H9 (cell line): ENCODE data around the gene AMER2. TPM values are rescaled to one million over a fixed set of nuclear protein-coding genes. Genes with fewer than 3 reads are reported as not detected.

Experiments used
- DNase-seq: peaks from one replicate; pipeline ENCODE4 v3.0.0-alpha.2; 2017
- H2AFZ ChIP-seq: one replicate; pipeline ENCODE4 v1.6.1; 2013; ENCODE audit warnings: mild to moderate bottlenecking, low read length, control low read depth, moderate library complexity
- H2AK5ac ChIP-seq: 2 replicates; pipeline ENCODE4 v1.6.1; 2013; ENCODE audit warnings: low read length, control low read depth, mixed read lengths; ENCODE audit not compliant: insufficient read length
- H2BK120ac ChIP-seq: one replicate; pipeline ENCODE4 v1.6.1; 2013; ENCODE audit warnings: low read depth, mild to moderate bottlenecking, low read length, control low read depth, inconsistent platforms; ENCODE audit not compliant: poor library complexity, severe bottlenecking
- H2BK12ac ChIP-seq: 2 replicates; pipeline ENCODE4 v1.6.1; 2013; ENCODE audit warnings: low read length, control low read depth, mixed read lengths, low read depth; ENCODE audit not compliant: insufficient read length
- H2BK15ac ChIP-seq: 2 replicates; pipeline ENCODE4 v1.6.1; 2013; ENCODE audit warnings: low read depth, low read length, control low read depth
- H2BK20ac ChIP-seq: one replicate; pipeline ENCODE4 v1.6.1; 2013; ENCODE audit warnings: low read depth, mild to moderate bottlenecking, low read length, control low read depth, inconsistent platforms; ENCODE audit not compliant: poor library complexity, severe bottlenecking
- H2BK5ac ChIP-seq: 2 replicates; pipeline ENCODE4 v1.6.1; 2013; ENCODE audit warnings: low read length, control low read depth, mixed read lengths; ENCODE audit not compliant: insufficient read length
- H3K14ac ChIP-seq: 2 replicates; pipeline ENCODE4 v1.6.1; 2013; ENCODE audit warnings: low read length, control low read depth; ENCODE audit not compliant: insufficient read depth
- H3K18ac ChIP-seq: 2 replicates; pipeline ENCODE4 v1.6.1; 2013; ENCODE audit warnings: low read depth, mild to moderate bottlenecking, mixed read lengths, low read length, control low read depth; ENCODE audit not compliant: insufficient read length
- H3K23ac ChIP-seq: 2 replicates; pipeline ENCODE4 v1.6.1; 2013; ENCODE audit warnings: low read length, control low read depth, mixed read lengths, low read depth; ENCODE audit not compliant: insufficient read length
- H3K23me2 ChIP-seq: 2 replicates; pipeline ENCODE4 v1.6.1; 2013; ENCODE audit warnings: low read depth, mild to moderate bottlenecking, mixed read lengths, low read length, control low read depth; ENCODE audit not compliant: insufficient read length, poor library complexity, severe bottlenecking
- H3K27ac ChIP-seq: 2 replicates; pipeline ENCODE4 v1.5.1; 2013; ENCODE audit warnings: low read length, control low read depth, mixed read lengths, low read depth; ENCODE audit not compliant: insufficient read length
- H3K27me3 ChIP-seq: 2 replicates; pipeline ENCODE4 v1.6.1; 2013; ENCODE audit warnings: low read length, control low read depth, inconsistent platforms; ENCODE audit not compliant: insufficient read depth
- H3K4ac ChIP-seq: 2 replicates; pipeline ENCODE4 v1.6.1; 2013; ENCODE audit warnings: low read depth, mild to moderate bottlenecking, control low read depth, inconsistent platforms, low read length, moderate library complexity
- H3K4me1 ChIP-seq: 2 replicates; pipeline ENCODE4 v1.6.1; 2013; ENCODE audit warnings: low read length, control low read depth, inconsistent platforms; ENCODE audit not compliant: insufficient read depth
- H3K4me2 ChIP-seq: 2 replicates; pipeline ENCODE4 v1.6.1; 2013; ENCODE audit warnings: low read length, control low read depth, mixed read lengths; ENCODE audit not compliant: insufficient read length, insufficient read depth
- H3K56ac ChIP-seq: 2 replicates; pipeline ENCODE4 v1.6.1; 2013; ENCODE audit warnings: low read depth, mild to moderate bottlenecking, mixed read lengths, low read length, control low read depth; ENCODE audit not compliant: insufficient read length
- H3K79me1 ChIP-seq: 2 replicates; pipeline ENCODE4 v1.6.1; 2013; ENCODE audit warnings: low read depth, mild to moderate bottlenecking, moderate library complexity, low read length, control low read depth, inconsistent platforms; ENCODE audit not compliant: insufficient read depth, poor library complexity, severe bottlenecking
- H3K79me2 ChIP-seq: 2 replicates; pipeline ENCODE4 v1.6.1; 2013; ENCODE audit warnings: low read length, control low read depth, inconsistent platforms; ENCODE audit not compliant: insufficient read depth
- H3K9ac ChIP-seq: 2 replicates; pipeline ENCODE4 v1.6.1; 2013; ENCODE audit warnings: low read length, control low read depth, mixed read lengths; ENCODE audit not compliant: insufficient read length; ENCODE audit errors: extremely low read depth
- H3K9me3 ChIP-seq: one replicate; pipeline ENCODE4 v1.6.1; 2013; ENCODE audit warnings: low read depth, low read length, inconsistent platforms; ENCODE audit not compliant: control insufficient read depth
- H3T11ph ChIP-seq: one replicate; pipeline ENCODE4 v1.6.1; 2013; ENCODE audit warnings: mild to moderate bottlenecking, low read length, control low read depth, inconsistent platforms
- H4K20me1 ChIP-seq: one replicate; pipeline ENCODE4 v1.6.1; 2013; ENCODE audit not compliant: control insufficient read depth, insufficient read length, insufficient read depth
- H4K5ac ChIP-seq: 2 replicates; pipeline ENCODE4 v1.6.1; 2013; ENCODE audit warnings: low read depth, mild to moderate bottlenecking, mixed read lengths, low read length, control low read depth; ENCODE audit not compliant: insufficient read length
- H4K8ac ChIP-seq: replicated peaks from 2 replicates; pipeline ENCODE4 v1.6.1; 2013; ENCODE audit warnings: low read length, control low read depth, mixed read lengths, low read depth; ENCODE audit not compliant: insufficient read length
- H4K91ac ChIP-seq: 2 replicates; pipeline ENCODE4 v1.6.1; 2013; ENCODE audit warnings: low read depth, mild to moderate bottlenecking, moderate library complexity, mixed read lengths, low read length, control low read depth; ENCODE audit not compliant: insufficient read length
- H3K27ac Mint-ChIP-seq, 3 experiments: 2 replicates in 2 of 3; 3 replicates in 1 of 3; pipeline ENCODE4 v1.8.0; 2020 to 2021; ENCODE audit warnings: mixed read lengths in 3 of 3, mild to moderate bottlenecking in 1 of 3, moderate library complexity in 1 of 3
- H3K27me3 Mint-ChIP-seq: 2 replicates; pipeline ENCODE4 v1.8.0; 2021; ENCODE audit warnings: low read depth, mild to moderate bottlenecking, moderate library complexity, mixed read lengths
- H3K36me3 Mint-ChIP-seq, 3 experiments: 2 replicates in 2 of 3; 3 replicates in 1 of 3; pipeline ENCODE4 v1.8.0; 2020 to 2021; ENCODE audit warnings: low read depth in 3 of 3, mixed read lengths in 3 of 3; ENCODE audit not compliant: insufficient read depth in 1 of 3
- H3K4me1 Mint-ChIP-seq, 2 experiments: 2 replicates each; pipeline ENCODE4 v1.8.0; 2020; ENCODE audit warnings: mixed read lengths in 2 of 2
- H3K4me3 Mint-ChIP-seq, 2 experiments: 2 replicates in 1 of 2; 3 replicates in 1 of 2; pipeline ENCODE4 v1.8.0; 2020 to 2021; ENCODE audit warnings: mild to moderate bottlenecking in 2 of 2, mixed read lengths in 2 of 2, moderate library complexity in 1 of 2
- H3K9me3 Mint-ChIP-seq, 2 experiments: 2 replicates in 1 of 2; 3 replicates in 1 of 2; pipeline ENCODE4 v1.8.0; 2020; ENCODE audit warnings: mild to moderate bottlenecking in 2 of 2, mixed read lengths in 2 of 2, moderate library complexity in 1 of 2
- CTCF ChIP-seq: fragments of 200-600 bp; sonication (generic); conservative IDR thresholded peaks from 3 replicates; pipeline ENCODE4 v1.8.0; 2021; ENCODE audit warnings: antibody characterized with exemption, mild to moderate bottlenecking
- WGBS: extraction: QIAGEN DNeasy Blood & Tissue Kit; methylation state at CpG from one replicate; pipeline ENCODE4 v1.1.7; 2013; ENCODE audit warnings: missing lambda C conversion rate, low lambda C conversion rate, mixed read lengths; ENCODE audit not compliant: insufficient read length; ENCODE audit errors: extremely low coverage; 5-methylcytosine and 5-hydroxymethylcytosine counted together
- total RNA-seq: library from RNA; stranded (reverse); gene quantifications from 2 replicates; pipeline ENCODE4 v1.2.1, GENCODE V29; 2021

The AMER2 gene
- total RNA-seq, 1 experiment from 2014 or later: 0.02 TPM

- H2BK20ac ChIP-seq: no peak overlapping the region
- H3K4me1 ChIP-seq: no peaks in the 10 kb centered on the region
- H4K91ac ChIP-seq: no peak overlapping the region
- no peaks in the 10 kb centered on the region for H3K4me1 Mint-ChIP-seq
- H3K27me3 ChIP-seq: no peaks in the 10 kb centered on the region
- H3K23me2 ChIP-seq: no peaks in the 10 kb centered on the region
- no peaks in the 10 kb centered on the region; a peak in 1 of 5 replicates for H3K9me3 Mint-ChIP-seq
- H2BK15ac ChIP-seq: no peak overlapping the region
- H2AFZ ChIP-seq: no peak overlapping the region
- no peak for TF ChIP-seq CTCF
- H4K8ac ChIP-seq: no peak overlapping the region
- no peak overlapping the region for H2BK12ac ChIP-seq
- no CpG with 5 or more reads among the region's 5 CpGs for WGBS
- no peak overlapping the region for H3K56ac ChIP-seq
- H3K4ac ChIP-seq: no peak overlapping the region
- H3T11ph ChIP-seq: no peak overlapping the region
- H4K20me1 ChIP-seq: no peaks in the 10 kb centered on the region
- H3K79me1 ChIP-seq: no peaks in the 10 kb centered on the region
- H3K4me2 ChIP-seq: no peak overlapping the region
- H3K4me3 Mint-ChIP-seq: no peak overlapping the region
- peaks cover 15% of the 10 kb centered on the region for H3K27me3 Mint-ChIP-seq
- no peak overlapping the region for H3K18ac ChIP-seq
- no peak for DNase-seq
- no peak overlapping the region for H2AK5ac ChIP-seq
- H3K9me3 ChIP-seq: no peaks in the 10 kb centered on the region
- H2BK5ac ChIP-seq: no peak overlapping the region
- H3K27ac Mint-ChIP-seq: no peak overlapping the region
- no peak overlapping the region for H4K5ac ChIP-seq
- H3K27ac ChIP-seq: no peak overlapping the region
- no peak overlapping the region for H3K23ac ChIP-seq
- no peak overlapping the region for H3K14ac ChIP-seq
- H3K79me2 ChIP-seq: no peaks in the 10 kb centered on the region
- no peak overlapping the region for H2BK120ac ChIP-seq
- H3K36me3 Mint-ChIP-seq: no peaks in the 10 kb centered on the region
- no peak overlapping the region for H3K9ac ChIP-seq
Measured at GRCh38 chr13:25187596-25187995, 15.5 kb upstream of the AMER2 start.
